ENCODE measurements around the gene OAS2.

The OAS2 gene

DNA sequence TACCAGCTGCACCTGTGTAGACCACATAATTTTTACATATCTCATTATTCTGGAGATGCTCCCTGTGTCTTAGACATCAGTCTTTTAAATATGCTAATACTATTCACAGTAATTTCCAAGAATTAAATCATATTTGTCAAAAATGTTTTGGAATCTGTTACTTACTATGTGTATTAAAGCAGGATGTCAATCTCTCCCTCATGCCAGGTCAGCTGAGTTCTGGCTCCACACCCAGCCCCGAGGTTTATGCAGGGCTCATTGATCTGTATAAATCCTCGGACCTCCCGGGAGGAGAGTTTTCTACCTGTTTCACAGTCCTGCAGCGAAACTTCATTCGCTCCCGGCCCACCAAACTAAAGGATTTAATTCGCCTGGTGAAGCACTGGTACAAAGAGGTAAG lies 27.9 kb downstream of the OAS2 start:
- no peak for TF ChIP-seq FOXP2 (optimal IDR thresholded peaks at IDR 0.05; ENCODE audit: control extremely low read depth, extremely low read length, insufficient read depth)
- no peak for TF ChIP-seq EZH2 (IDR thresholded peaks at IDR 0.05)
- TF ChIP-seq POLR2AphosphoS5 (IDR thresholded peaks at IDR 0.05; ENCODE audit: borderline replicate concordance, low read depth, low read length), result no peak
- no peak for DNase-seq (ENCODE audit: low read depth, low spot score)
- H3K9ac ChIP-seq (ENCODE audit: insufficient read length), result no peak overlapping the region
- H3K9me3 ChIP-seq (ENCODE audit: low read depth, low read length), result no peaks in the 10 kb centered on the region
- no peak overlapping the region for H3K27ac ChIP-seq
- H3K36me3 ChIP-seq (ENCODE audit: insufficient read depth, low read length), result no peaks in the 10 kb centered on the region
- no peak overlapping the region for H3K4me3 ChIP-seq

GRCh38 chr12:113006641-113007040 lies 28.3 kb downstream of the OAS2 start:
- DNase-seq (ENCODE audit: low read depth, low spot score), result no peak
- no peaks in the 10 kb centered on the region for H3K36me3 ChIP-seq (ENCODE audit: insufficient read depth, low read length)
- H3K4me3 ChIP-seq, result no peak overlapping the region
- H3K9ac ChIP-seq (ENCODE audit: insufficient read length), result no peak overlapping the region
- no peaks in the 10 kb centered on the region for H3K9me3 ChIP-seq (ENCODE audit: low read depth, low read length)
- TF ChIP-seq POLR2AphosphoS5 (IDR thresholded peaks at IDR 0.05; ENCODE audit: borderline replicate concordance, low read depth, low read length), result no peak
- TF ChIP-seq FOXP2 (optimal IDR thresholded peaks at IDR 0.05; ENCODE audit: control extremely low read depth, extremely low read length, insufficient read depth), result no peak
- no peak for TF ChIP-seq EZH2 (IDR thresholded peaks at IDR 0.05)
- H3K27ac ChIP-seq, result no peak overlapping the region

DNA sequence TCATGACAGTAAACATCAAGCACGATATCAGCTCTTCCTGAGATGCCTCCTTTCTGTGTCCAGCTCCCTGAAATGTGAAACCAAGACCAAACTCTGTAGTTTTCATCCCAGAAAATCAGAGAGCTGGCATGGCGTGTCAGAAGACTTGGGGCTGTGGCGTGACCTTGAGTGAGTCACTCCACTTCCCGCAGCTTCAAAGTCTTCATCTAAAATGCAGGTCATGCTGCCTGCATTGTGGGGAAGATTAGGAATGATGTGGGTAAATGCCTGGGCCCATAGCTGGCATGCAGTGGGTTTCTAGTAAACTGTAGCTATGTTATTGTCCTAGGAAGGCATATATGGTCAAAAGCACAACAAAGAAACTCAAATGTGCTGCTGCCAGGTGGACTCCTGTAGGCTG lies 28.8 kb downstream of the OAS2 start:
- Histone ChIP-seq H3K4me3 (no peak overlapping the region), H3K27ac (no peak overlapping the region), H3K9me3 (ENCODE audit: low read depth, low read length) (no peaks in the 10 kb centered on the region), H3K9ac (ENCODE audit: insufficient read length) (no peak overlapping the region), H3K36me3 (ENCODE audit: insufficient read depth, low read length) (no peaks in the 10 kb centered on the region)
- TF ChIP-seq EZH2 (IDR thresholded peaks at IDR 0.05) (no peak), POLR2AphosphoS5 (IDR thresholded peaks at IDR 0.05; ENCODE audit: borderline replicate concordance, low read depth, low read length) (no peak), FOXP2 (optimal IDR thresholded peaks at IDR 0.05; ENCODE audit: control extremely low read depth, extremely low read length, insufficient read depth) (no peak)
- no peak for DNase-seq (ENCODE audit: low read depth, low spot score)

DNA sequence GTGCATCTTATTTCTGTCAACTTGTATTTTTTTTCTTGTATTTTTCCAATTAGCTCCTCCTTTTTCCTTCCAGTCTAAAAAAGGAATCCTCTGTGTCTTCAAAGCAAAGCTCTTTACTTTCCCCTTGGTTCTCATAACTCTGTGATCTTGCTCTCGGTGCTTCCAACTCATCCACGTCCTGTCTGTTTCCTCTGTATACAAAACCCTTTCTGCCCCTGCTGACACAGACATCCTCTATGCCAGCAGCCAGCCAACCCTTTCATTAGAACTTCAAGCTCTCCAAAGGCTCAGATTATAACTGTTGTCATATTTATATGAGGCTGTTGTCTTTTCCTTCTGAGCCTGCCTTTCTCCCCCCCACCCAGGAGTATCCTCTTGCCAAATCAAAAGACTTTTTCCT lies 32.4 kb downstream of the OAS2 start:
- H3K36me3 ChIP-seq (ENCODE audit: insufficient read depth, low read length), result no peaks in the 10 kb centered on the region
- TF ChIP-seq POLR2AphosphoS5 (IDR thresholded peaks at IDR 0.05; ENCODE audit: borderline replicate concordance, low read depth, low read length) (no peak), EZH2 (IDR thresholded peaks at IDR 0.05) (no peak), FOXP2 (optimal IDR thresholded peaks at IDR 0.05; ENCODE audit: control extremely low read depth, extremely low read length, insufficient read depth) (no peak)
- H3K9ac ChIP-seq (ENCODE audit: insufficient read length), result no peak overlapping the region
- H3K27ac ChIP-seq, result no peak overlapping the region
- H3K4me3 ChIP-seq, result no peak overlapping the region
- H3K9me3 ChIP-seq (ENCODE audit: low read depth, low read length), result no peaks in the 10 kb centered on the region
- no peak for DNase-seq (ENCODE audit: low read depth, low spot score)

- Histone ChIP-seq H3K4me3 (no peak overlapping the region), H3K27ac (no peak overlapping the region), H3K9ac (ENCODE audit: insufficient read length) (no peak overlapping the region), H3K36me3 (ENCODE audit: insufficient read depth, low read length) (no peaks in the 10 kb centered on the region), H3K9me3 (ENCODE audit: low read depth, low read length) (no peaks in the 10 kb centered on the region)
- TF ChIP-seq POLR2AphosphoS5 (IDR thresholded peaks at IDR 0.05; ENCODE audit: borderline replicate concordance, low read depth, low read length) (no peak), EZH2 (IDR thresholded peaks at IDR 0.05) (no peak), FOXP2 (optimal IDR thresholded peaks at IDR 0.05; ENCODE audit: control extremely low read depth, extremely low read length, insufficient read depth) (no peak)
- DNase-seq (ENCODE audit: low read depth, low spot score), result no peak
These were observed 36.2 kb downstream of the OAS2 start for GRCh38 chr12:113014565-113014964.

GRCh38 chr12:113016796-113017195 lies 38.5 kb downstream of the OAS2 start:
- no peak for TF ChIP-seq FOXP2 (optimal IDR thresholded peaks at IDR 0.05; ENCODE audit: control extremely low read depth, extremely low read length, insufficient read depth)
- no peak for TF ChIP-seq POLR2AphosphoS5 (IDR thresholded peaks at IDR 0.05; ENCODE audit: borderline replicate concordance, low read depth, low read length)
- TF ChIP-seq EZH2 (IDR thresholded peaks at IDR 0.05), result no peak
- H3K9ac ChIP-seq (ENCODE audit: insufficient read length), result no peak overlapping the region

GRCh38 chr12:113019025-113019424 lies 40.7 kb downstream of the OAS2 start:
- H3K9me3 ChIP-seq (ENCODE audit: low read depth, low read length), result no peaks in the 10 kb centered on the region
- TF ChIP-seq EZH2 (IDR thresholded peaks at IDR 0.05) (no peak), POLR2AphosphoS5 (IDR thresholded peaks at IDR 0.05; ENCODE audit: borderline replicate concordance, low read depth, low read length) (no peak), FOXP2 (optimal IDR thresholded peaks at IDR 0.05; ENCODE audit: control extremely low read depth, extremely low read length, insufficient read depth) (no peak)
- no peak for DNase-seq (ENCODE audit: low read depth, low spot score)
- H3K9ac ChIP-seq (ENCODE audit: insufficient read length), result no peak overlapping the region
- H3K36me3 ChIP-seq (ENCODE audit: insufficient read depth, low read length), result no peaks in the 10 kb centered on the region
- no peak overlapping the region for H3K4me3 ChIP-seq
- H3K27ac ChIP-seq, result no peak overlapping the region

More at GRCh38 chr12:113016796-113017195, 38.5 kb downstream of the OAS2 start:
- no peak for DNase-seq (ENCODE audit: low read depth, low spot score)
- no peak overlapping the region for H3K4me3 ChIP-seq
- no peaks in the 10 kb centered on the region for H3K9me3 ChIP-seq (ENCODE audit: low read depth, low read length)
- H3K27ac ChIP-seq, result no peak overlapping the region
- H3K36me3 ChIP-seq (ENCODE audit: insufficient read depth, low read length), result no peaks in the 10 kb centered on the region

DNA sequence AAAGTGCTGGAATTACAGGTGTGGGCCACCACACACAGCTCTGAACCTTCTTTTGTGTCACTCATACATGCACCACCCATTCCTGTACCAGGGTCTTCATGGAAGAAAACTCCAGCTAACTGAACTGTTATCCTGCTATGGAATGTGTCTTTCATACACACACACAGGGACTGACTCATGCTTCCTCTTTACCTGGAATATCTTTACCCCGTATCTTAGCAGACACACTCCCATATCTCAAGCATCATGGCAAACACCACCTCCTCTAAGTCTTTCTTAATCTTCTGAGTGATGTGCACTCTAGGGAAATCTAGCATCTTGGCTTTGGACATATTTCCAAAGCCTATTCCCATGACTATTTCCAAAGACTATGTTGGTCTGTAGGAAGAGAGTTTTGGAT lies 43.2 kb downstream of the OAS2 start:
- H3K36me3 ChIP-seq (ENCODE audit: insufficient read depth, low read length), result no peaks in the 10 kb centered on the region
- H3K27ac ChIP-seq, result no peak overlapping the region
- no peak for TF ChIP-seq FOXP2 (optimal IDR thresholded peaks at IDR 0.05; ENCODE audit: control extremely low read depth, extremely low read length, insufficient read depth)
- no peak for TF ChIP-seq EZH2 (IDR thresholded peaks at IDR 0.05)
- TF ChIP-seq POLR2AphosphoS5 (IDR thresholded peaks at IDR 0.05; ENCODE audit: borderline replicate concordance, low read depth, low read length), result no peak
- H3K9ac ChIP-seq (ENCODE audit: insufficient read length), result no peak overlapping the region
- no peak for DNase-seq (ENCODE audit: low read depth, low spot score)
- H3K4me3 ChIP-seq, result no peak overlapping the region
- no peaks in the 10 kb centered on the region for H3K9me3 ChIP-seq (ENCODE audit: low read depth, low read length)

- Histone ChIP-seq H3K36me3 (ENCODE audit: insufficient read depth, low read length) (no peaks in the 10 kb centered on the region), H3K9me3 (ENCODE audit: low read depth, low read length) (no peaks in the 10 kb centered on the region), H3K27ac (no peak overlapping the region), H3K4me3 (no peak overlapping the region), H3K9ac (ENCODE audit: insufficient read length) (no peak overlapping the region)
- TF ChIP-seq EZH2 (IDR thresholded peaks at IDR 0.05), result no peak
- no peak for TF ChIP-seq POLR2AphosphoS5 (IDR thresholded peaks at IDR 0.05; ENCODE audit: borderline replicate concordance, low read depth, low read length)
- TF ChIP-seq FOXP2 (optimal IDR thresholded peaks at IDR 0.05; ENCODE audit: control extremely low read depth, extremely low read length, insufficient read depth), result no peak
- DNase-seq (ENCODE audit: low read depth, low spot score), result no peak
These were observed 44.4 kb downstream of the OAS2 start for GRCh38 chr12:113022563-113023297.

All from SK-N-MC (cell line).